RWPE1 (cell line): ENCODE results near the gene C1QTNF5.
"Not testable (repeated sequence)": the region's sequence is repeated elsewhere in the genome, so short reads cannot be mapped to it uniquely, and the experiment has no call there.

Source experiments
- CTCF ChIA-PET: fragments of 350-600 bp; sonication (Branson Sonifier 250); formaldehyde crosslinking; extraction: SDS; loops from one replicate; lab custom pipeline; 2021; lab: Yijun Ruan, JAX
- POLR2A ChIA-PET: fragments of 400-600 bp; formaldehyde crosslinking; extraction: SDS; loops from one replicate; lab custom pipeline; 2020; ENCODE audit warnings: antibody characterized with exemption; ENCODE audit not compliant: low non-redundant PET; lab: Yijun Ruan, JAX
- DNase-seq: peaks from one replicate; pipeline ENCODE4 v3.0.0; 2012; ENCODE audit warnings: low spot score
- H3K27ac ChIP-seq: fragments of 450-650 bp; 2 replicates; pipeline ENCODE4 v1.5.1; 2017
- CTCF ChIP-seq: fragments of 450-650 bp; conservative IDR thresholded peaks from 2 replicates; pipeline ENCODE4 v1.5.1; 2017; ENCODE audit warnings: low read depth, mild to moderate bottlenecking

Gene C1QTNF5

DNA sequence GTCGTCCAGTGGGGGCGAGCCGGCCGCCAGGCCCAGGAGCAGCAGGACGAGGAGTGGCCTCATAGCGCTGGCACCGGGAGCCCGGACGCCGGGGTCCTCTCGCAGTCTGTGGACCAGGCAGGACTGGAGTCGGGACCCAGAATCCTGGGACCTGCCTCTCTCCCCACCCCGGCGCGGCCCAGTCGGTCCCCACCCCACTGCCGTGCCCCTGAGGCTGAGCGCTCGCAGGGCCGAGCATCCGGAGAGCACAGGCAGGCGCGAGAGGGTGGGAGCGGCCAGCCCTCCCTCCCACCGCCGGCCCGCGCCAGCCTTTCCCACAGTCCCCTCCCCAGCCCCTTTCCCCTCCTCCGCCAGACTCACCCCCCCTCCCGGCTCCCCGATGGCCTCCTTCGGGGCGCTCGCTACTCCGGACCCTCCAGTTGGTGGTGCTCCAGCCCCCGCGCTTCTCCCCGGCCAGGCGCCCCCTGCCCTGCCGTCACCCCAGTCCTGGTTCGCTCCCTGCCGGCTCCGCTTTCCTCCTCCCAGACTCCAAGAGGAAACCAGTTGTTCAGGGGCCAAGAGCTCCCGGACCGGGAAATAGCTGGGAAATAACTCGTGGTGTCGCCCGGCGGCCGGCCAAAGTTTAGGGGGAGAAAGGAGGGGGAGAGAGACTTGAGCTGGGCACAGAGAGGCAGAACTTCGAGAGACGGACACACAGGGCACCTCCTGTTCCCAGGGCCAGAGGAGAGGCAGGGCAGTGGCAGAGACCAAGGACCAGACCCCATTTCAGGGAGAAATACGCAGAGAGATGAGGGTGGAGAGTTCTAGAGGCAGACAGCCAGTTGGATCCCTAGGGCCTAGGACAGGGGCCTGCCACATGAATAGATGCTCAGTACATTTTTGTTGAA, at the start of gene C1QTNF5:
TSS of gene C1QTNF5 (minus strand) at position 549 of the 887 bp plus-strand sequence. CDS start at position 63, 486 bp downstream.
- POLR2A ChIA-PET: no interaction called here
- peak within 1 kb of the TSS; percentile 82 for H3K27ac ChIP-seq
- CTCF ChIA-PET: interaction anchor here (0.5 to 3.5 kb wide), 15 partner anchors 8 to 917 kb away, joined by 3 to 13 read pairs (median 3); partner anchors contain the start of gene USP2
- no peak for TF ChIP-seq CTCF
- DNase-seq: no peak

GRCh38 chr11:119389611-119390254, 49.0 kb upstream of the C1QTNF5 start:
- ChIA-PET POLR2A (no interaction called here), CTCF (interaction anchor here (0.5 to 1.6 kb wide), 3 partner anchors 42 to 85 kb away, joined by 3 read pairs; no protein-coding TSS in a partner anchor)
- DNase-seq: no peak
- H3K27ac ChIP-seq: no peak overlapping the region
- TF ChIP-seq CTCF: peak; percentile 25

GRCh38 chr11:119388103-119388502, 47.4 kb upstream of the C1QTNF5 start:
- DNase-seq: no peak
- POLR2A ChIA-PET: no interaction called here

GRCh38 chr11:119384332-119384731, 43.6 kb upstream of the C1QTNF5 start:
- ChIA-PET CTCF (interaction anchor here (0.7 to 1.3 kb wide), 4 partner anchors 15 to 86 kb away, joined by 4 to 5 read pairs (median 4); no protein-coding TSS in a partner anchor), POLR2A (no interaction called here)
- TF ChIP-seq CTCF: no peak
- H3K27ac ChIP-seq: no peak overlapping the region
- no peak for DNase-seq

More at GRCh38 chr11:119388103-119388502, 47.4 kb upstream of the C1QTNF5 start:
- CTCF ChIA-PET: no interaction called here
- no peak for TF ChIP-seq CTCF
- H3K27ac ChIP-seq: no peak overlapping the region

DNA sequence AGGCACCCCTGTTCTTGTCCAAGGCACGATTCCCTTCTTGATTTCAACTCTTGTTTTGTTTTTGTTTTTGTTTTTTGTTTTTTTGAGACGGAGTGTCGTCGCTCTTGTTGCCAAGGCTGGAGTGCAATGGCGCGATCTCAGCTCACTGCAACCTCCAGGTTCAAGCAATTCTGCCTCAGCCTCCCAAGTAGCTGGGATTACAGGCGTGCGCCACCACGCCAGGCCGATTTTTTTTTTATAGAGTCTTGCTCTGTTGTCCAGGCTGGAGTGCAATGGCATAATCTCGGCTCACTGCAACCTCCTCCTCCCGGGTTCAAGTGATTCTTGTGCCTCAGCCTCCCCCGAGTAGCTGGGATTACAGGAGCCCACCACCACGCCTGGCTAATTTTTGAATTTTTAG, 41.8 kb upstream of the C1QTNF5 start:
- H3K27ac ChIP-seq, DNase-seq: not testable (repeated sequence)
- ChIA-PET POLR2A (interaction anchor here (0.6 kb wide), 1 partner anchor 47 kb away, joined by 5 read pairs; no protein-coding TSS in a partner anchor), CTCF (interaction anchor here (0.6 to 3.9 kb wide), 4 partner anchors 21 to 735 kb away, joined by 3 to 21 read pairs (median 16); no protein-coding TSS in a partner anchor)

GRCh38 chr11:119382101-119382500, 41.4 kb upstream of the C1QTNF5 start:
- ChIA-PET CTCF (interaction anchor here (0.6 to 3.9 kb wide), 5 partner anchors 20 to 736 kb away, joined by 3 to 21 read pairs (median 14); no protein-coding TSS in a partner anchor), POLR2A (interaction anchor here (0.6 kb wide), 1 partner anchor 47 kb away, joined by 5 read pairs; no protein-coding TSS in a partner anchor)
- H3K27ac ChIP-seq: no peak overlapping the region
- no peak for DNase-seq
- no peak for TF ChIP-seq CTCF
